ENCODE results near the gene NEUROD2.

NEUROD2 gene

DNA sequence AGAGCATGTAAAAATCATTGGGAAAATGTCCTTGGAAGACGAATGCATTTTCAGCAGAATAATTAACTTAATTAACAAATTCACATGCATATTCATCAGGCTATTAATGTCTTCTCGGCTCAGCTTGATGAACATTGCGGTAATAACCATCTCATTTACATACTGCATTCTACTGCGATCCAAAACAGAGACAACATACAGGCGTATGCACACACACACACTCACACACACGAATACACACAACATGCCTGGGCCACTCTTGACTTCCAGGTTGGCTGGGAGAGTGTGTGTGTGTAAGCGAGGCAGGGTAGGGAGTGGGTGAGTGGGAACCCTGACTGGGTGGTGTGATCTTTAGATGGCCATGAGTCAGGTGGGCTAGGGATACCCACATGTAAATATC, 44.7 kb downstream of the NEUROD2 start:
- peaks cover 13% of the 10 kb centered on the region for H3K36me3 ChIP-seq (ENCODE audit: insufficient read depth, low read length)
- H3K9me3 ChIP-seq (ENCODE audit: low read length), result no peaks in the 10 kb centered on the region
- no peak overlapping the region for H3K4me3 ChIP-seq (ENCODE audit: low read depth in 1 of 2, low read length in 2 of 2)
- no peak overlapping the region for H3K9ac ChIP-seq (ENCODE audit: low read length)
- no peak overlapping the region for H3K27ac ChIP-seq (ENCODE audit: low read depth, low read length)
- H3K27me3 ChIP-seq (ENCODE audit: control insufficient read depth in 1 of 2, insufficient read depth in 2 of 2, low read length in 2 of 2), result no peaks in the 10 kb centered on the region
- H3K4me1 ChIP-seq (ENCODE audit: insufficient read depth, low read length), result no peaks in the 10 kb centered on the region

DNA sequence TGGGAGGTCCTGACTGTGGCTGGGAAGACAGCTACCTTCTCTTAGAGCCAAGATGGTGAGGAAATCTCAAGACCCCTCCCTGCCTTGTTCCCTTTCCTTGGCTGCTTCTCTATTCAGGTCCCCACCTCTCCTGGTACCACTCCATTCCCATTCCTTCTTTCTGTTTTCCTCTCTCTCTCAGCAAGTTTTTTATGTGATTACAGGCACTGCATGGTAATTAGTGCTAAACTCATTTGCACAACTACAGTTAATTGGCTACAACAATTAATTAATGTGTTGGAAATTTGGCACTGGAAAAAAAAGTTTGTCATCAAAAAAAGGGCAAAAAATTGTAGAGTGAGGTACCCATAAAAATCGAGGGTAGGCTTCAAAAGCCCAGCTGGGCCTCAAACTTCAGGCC, 45.3 kb downstream of the NEUROD2 start:
- Histone ChIP-seq H3K9ac (ENCODE audit: low read length) (no peak overlapping the region), H3K27ac (ENCODE audit: low read depth, low read length) (no peak overlapping the region), H3K4me3 (ENCODE audit: low read depth in 1 of 2, low read length in 2 of 2) (no peak overlapping the region), H3K4me1 (ENCODE audit: insufficient read depth, low read length) (no peaks in the 10 kb centered on the region), H3K9me3 (ENCODE audit: low read length) (no peaks in the 10 kb centered on the region), H3K27me3 (ENCODE audit: control insufficient read depth in 1 of 2, insufficient read depth in 2 of 2, low read length in 2 of 2) (no peaks in the 10 kb centered on the region), H3K36me3 (ENCODE audit: insufficient read depth, low read length) (peaks cover 7% of the 10 kb centered on the region)

DNA sequence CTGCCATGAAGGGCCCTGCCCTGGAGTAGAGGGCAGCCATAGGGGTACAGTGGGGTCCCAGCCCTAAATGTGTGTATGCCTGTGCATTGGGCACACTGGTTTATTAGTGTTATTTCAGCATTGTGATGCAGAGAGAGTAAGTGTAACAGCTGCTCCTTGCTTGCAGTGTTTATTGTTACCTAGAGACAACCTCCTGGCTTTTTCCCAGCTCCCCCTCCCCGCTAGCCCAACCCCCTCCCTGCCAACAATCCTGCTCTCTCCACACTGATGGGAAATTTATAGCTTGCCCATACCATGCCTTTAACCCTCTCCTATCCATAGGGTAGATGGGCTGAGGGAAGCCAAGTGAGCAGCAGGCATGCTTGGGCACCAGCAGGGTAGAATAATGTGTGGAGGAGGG, 51.3 kb downstream of the NEUROD2 start:
- Histone ChIP-seq H3K27ac (ENCODE audit: low read depth, low read length) (no peak overlapping the region), H3K4me1 (ENCODE audit: insufficient read depth, low read length) (no peaks in the 10 kb centered on the region), H3K9me3 (ENCODE audit: low read length) (no peaks in the 10 kb centered on the region), H3K36me3 (ENCODE audit: insufficient read depth, low read length) (peaks cover 37% of the 10 kb centered on the region), H3K9ac (ENCODE audit: low read length) (no peak overlapping the region), H3K27me3 (ENCODE audit: control insufficient read depth in 1 of 2, insufficient read depth in 2 of 2, low read length in 2 of 2) (no peaks in the 10 kb centered on the region), H3K4me3 (ENCODE audit: low read depth in 1 of 2, low read length in 2 of 2) (no peak overlapping the region)

DNA sequence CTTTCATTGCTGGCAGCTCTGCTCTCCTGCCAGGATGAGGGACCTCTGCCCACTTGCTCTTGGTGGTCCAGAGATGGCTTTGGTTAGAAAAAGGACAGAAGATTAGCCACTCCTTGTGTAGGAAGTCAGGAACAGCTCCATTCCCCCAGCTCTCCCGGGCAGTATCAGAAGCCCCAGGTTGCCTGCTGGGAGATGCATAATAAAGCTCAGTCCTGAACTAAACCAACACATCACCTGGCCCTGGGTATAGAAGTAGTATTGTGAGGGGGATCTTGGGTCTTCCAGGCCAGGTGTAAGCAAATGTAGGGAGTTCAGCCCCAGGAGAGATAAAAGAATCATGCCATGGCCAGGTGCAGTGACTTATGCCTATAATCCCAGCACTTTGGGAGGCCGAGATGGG, 52.4 kb downstream of the NEUROD2 start:
- Histone ChIP-seq H3K27me3 (ENCODE audit: control insufficient read depth in 1 of 2, insufficient read depth in 2 of 2, low read length in 2 of 2) (no peaks in the 10 kb centered on the region), H3K27ac (ENCODE audit: low read depth, low read length) (no peak overlapping the region), H3K36me3 (ENCODE audit: insufficient read depth, low read length) (peaks cover 45% of the 10 kb centered on the region), H3K4me1 (ENCODE audit: insufficient read depth, low read length) (no peaks in the 10 kb centered on the region), H3K9ac (ENCODE audit: low read length) (no peak overlapping the region), H3K4me3 (ENCODE audit: low read depth in 1 of 2, low read length in 2 of 2) (no peak overlapping the region), H3K9me3 (ENCODE audit: low read length) (no peaks in the 10 kb centered on the region)

Data from muscle layer of colon (tissue), 2 donors.